Smooth muscle cell (in vitro differentiated cells): Measurements from ENCODE around the gene THTPA. TPM values are rescaled to one million over a fixed set of nuclear protein-coding genes. Genes with fewer than 3 reads are reported as not detected.

Experiments used
- DNase-seq: peaks from one replicate; lab custom pipeline; 2025; ENCODE audit not compliant: unreplicated experiment; lab: John Stamatoyannopoulos, UW
- H2AFZ ChIP-seq: fragments of 200-600 bp; sonication (generic); 2 replicates; pipeline ENCODE4 v1.6.0; 2016; ENCODE audit warnings: antibody characterized with exemption, low read depth, mild to moderate bottlenecking
- H3F3A ChIP-seq: fragments of 200-600 bp; sonication (generic); 2 replicates; pipeline ENCODE4 v1.6.0; 2017; ENCODE audit warnings: antibody characterized with exemption, low read depth
- H3K27ac ChIP-seq: fragments of 200-600 bp; sonication (generic); 2 replicates; pipeline ENCODE4 v1.5.1; 2016; ENCODE audit warnings: low read depth, mild to moderate bottlenecking
- H3K27me3 ChIP-seq: fragments of 200-600 bp; sonication (generic); 2 replicates; pipeline ENCODE4 v1.6.1; 2016; ENCODE audit warnings: low read depth, mild to moderate bottlenecking
- H3K36me3 ChIP-seq: fragments of 200-600 bp; sonication (generic); 2 replicates; pipeline ENCODE4 v1.5.1; 2016; ENCODE audit warnings: low read depth
- H3K4me1 ChIP-seq: fragments of 200-600 bp; sonication (generic); 2 replicates; pipeline ENCODE4 v1.5.1; 2016; ENCODE audit warnings: low read depth
- H3K4me2 ChIP-seq: fragments of 200-600 bp; sonication (generic); 2 replicates; pipeline ENCODE4 v1.6.0; 2016; ENCODE audit warnings: mild to moderate bottlenecking
- H3K4me3 ChIP-seq: fragments of 200-600 bp; sonication (generic); 2 replicates; pipeline ENCODE4 v1.5.1; 2016; ENCODE audit warnings: mild to moderate bottlenecking
- H3K79me2 ChIP-seq: fragments of 200-600 bp; sonication (generic); 2 replicates; pipeline ENCODE4 v1.6.0; 2016; ENCODE audit warnings: low read depth, mild to moderate bottlenecking
- H3K9ac ChIP-seq: fragments of 200-600 bp; sonication (generic); 2 replicates; pipeline ENCODE4 v1.6.0; 2016; ENCODE audit warnings: low read depth
- H3K9me3 ChIP-seq: fragments of 200-600 bp; sonication (generic); replicated peaks from 2 replicates; pipeline ENCODE4 v1.5.1; 2016; ENCODE audit warnings: low read depth
- H4K20me1 ChIP-seq: fragments of 200-600 bp; sonication (generic); 2 replicates; pipeline ENCODE4 v1.6.0; 2016; ENCODE audit warnings: low read depth
- WGBS: methylation state at CpG from one replicate; pipeline ENCODE4 v1.1.7; 2016; ENCODE audit warnings: low lambda C conversion rate; 5-methylcytosine and 5-hydroxymethylcytosine counted together
- polyA plus RNA-seq: library from polyadenylated mRNA; unstranded; fragments of >200 nt; fragmentation: Nextera tagmentation; extraction: Ambion mirVana; gene quantifications from 2 replicates; pipeline ENCODE4 v1.2.1, GENCODE V29; 2016
- total RNA-seq: library from RNA; depleted of rRNA; stranded (reverse); fragments of >200 nt; gene quantifications from 2 replicates; pipeline ENCODE4 v1.2.3, GENCODE V29; 2014
- TF ChIP-seq, protein P1 (sequence below): fragments of 200-600 bp; sonication (generic); IDR thresholded peaks from 2 replicates; pipeline ENCODE4 v1.5.1; 2017; ENCODE audit warnings: borderline replicate concordance, mild to moderate bottlenecking, antibody characterized with exemption; ENCODE audit not compliant: insufficient read depth, poor library complexity, severe bottlenecking

Gene THTPA
- total and polyA plus RNA-seq, 2 experiments from 2014 or later: 5.7 to 6.1 TPM

- Histone ChIP-seq H3K4me2 (no peak overlapping the region), H3K36me3 (no peaks in the 10 kb centered on the region), H4K20me1 (no peaks in the 10 kb centered on the region), H3K27me3 (no peaks in the 10 kb centered on the region), H3K79me2 (no peaks in the 10 kb centered on the region), H3K27ac (no peak overlapping the region), H2AFZ (no peak overlapping the region), H3K9me3 (no peaks in the 10 kb centered on the region), H3K4me1 (no peaks in the 10 kb centered on the region), H3K4me3 (no peak overlapping the region), H3F3A (no peaks in the 10 kb centered on the region), H3K9ac (no peak overlapping the region)
- TF ChIP-seq, protein P1, sequence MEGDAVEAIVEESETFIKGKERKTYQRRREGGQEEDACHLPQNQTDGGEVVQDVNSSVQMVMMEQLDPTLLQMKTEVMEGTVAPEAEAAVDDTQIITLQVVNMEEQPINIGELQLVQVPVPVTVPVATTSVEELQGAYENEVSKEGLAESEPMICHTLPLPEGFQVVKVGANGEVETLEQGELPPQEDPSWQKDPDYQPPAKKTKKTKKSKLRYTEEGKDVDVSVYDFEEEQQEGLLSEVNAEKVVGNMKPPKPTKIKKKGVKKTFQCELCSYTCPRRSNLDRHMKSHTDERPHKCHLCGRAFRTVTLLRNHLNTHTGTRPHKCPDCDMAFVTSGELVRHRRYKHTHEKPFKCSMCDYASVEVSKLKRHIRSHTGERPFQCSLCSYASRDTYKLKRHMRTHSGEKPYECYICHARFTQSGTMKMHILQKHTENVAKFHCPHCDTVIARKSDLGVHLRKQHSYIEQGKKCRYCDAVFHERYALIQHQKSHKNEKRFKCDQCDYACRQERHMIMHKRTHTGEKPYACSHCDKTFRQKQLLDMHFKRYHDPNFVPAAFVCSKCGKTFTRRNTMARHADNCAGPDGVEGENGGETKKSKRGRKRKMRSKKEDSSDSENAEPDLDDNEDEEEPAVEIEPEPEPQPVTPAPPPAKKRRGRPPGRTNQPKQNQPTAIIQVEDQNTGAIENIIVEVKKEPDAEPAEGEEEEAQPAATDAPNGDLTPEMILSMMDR: no peak
- WGBS: 97% methylated on average over 3 of the region's 3 CpGs
- DNase-seq: no peak
These were observed 27.1 kb upstream of the THTPA start for GRCh38 chr14:23529016-23529415.

GRCh38 chr14:23530375-23531055, 25.6 kb upstream of the THTPA start:
- no peak overlapping the region for H3K4me2 ChIP-seq
- no peak overlapping the region for H3K27ac ChIP-seq
- H3K9ac ChIP-seq: no peak overlapping the region
- H3K4me1 ChIP-seq: no peaks in the 10 kb centered on the region
- no peaks in the 10 kb centered on the region for H3K9me3 ChIP-seq
- 91% methylated on average over 10 of the region's 10 CpGs for WGBS
- H4K20me1 ChIP-seq: no peaks in the 10 kb centered on the region
- H3K4me3 ChIP-seq: no peak overlapping the region
- no peak for DNase-seq
- H3K79me2 ChIP-seq: no peaks in the 10 kb centered on the region
- H2AFZ ChIP-seq: no peak overlapping the region
- no peaks in the 10 kb centered on the region for H3K36me3 ChIP-seq
- TF ChIP-seq, protein P1: no peak
- no peaks in the 10 kb centered on the region for H3F3A ChIP-seq
- no peaks in the 10 kb centered on the region for H3K27me3 ChIP-seq

DNA sequence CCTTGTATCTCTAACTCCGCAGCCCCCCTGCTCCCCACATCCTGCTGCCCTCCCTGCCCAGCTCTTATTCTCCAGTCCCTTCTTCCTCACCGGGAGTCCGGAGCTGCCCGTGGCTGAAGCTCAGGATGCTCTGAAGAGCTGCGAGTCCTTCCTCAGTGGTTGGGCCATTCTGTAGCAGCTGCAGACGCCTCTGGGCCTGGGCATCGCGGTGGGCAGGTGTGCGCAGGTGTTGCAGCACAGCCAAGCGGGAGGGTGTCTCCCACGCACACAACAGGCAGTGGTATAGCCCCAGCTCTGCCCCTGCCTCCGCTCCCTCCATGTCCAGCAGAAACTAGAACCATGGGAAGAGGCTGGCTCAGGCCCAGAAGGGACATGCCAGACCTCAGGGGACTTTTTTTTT, 24.7 kb upstream of the THTPA start:
- Histone ChIP-seq H3K4me1 (no peaks in the 10 kb centered on the region), H3K4me3 (no peak overlapping the region), H3K27ac (no peak overlapping the region), H3K27me3 (no peaks in the 10 kb centered on the region), H3K36me3 (no peaks in the 10 kb centered on the region), H3K9me3 (no peaks in the 10 kb centered on the region), H4K20me1 (no peaks in the 10 kb centered on the region), H3K9ac (no peak overlapping the region), H3K4me2 (no peak overlapping the region), H3F3A (no peaks in the 10 kb centered on the region), H2AFZ (no peak overlapping the region), H3K79me2 (no peaks in the 10 kb centered on the region)
- DNase-seq: no peak
- 98% methylated on average over 12 of the region's 12 CpGs for WGBS
- TF ChIP-seq, protein P1: no peak

DNA sequence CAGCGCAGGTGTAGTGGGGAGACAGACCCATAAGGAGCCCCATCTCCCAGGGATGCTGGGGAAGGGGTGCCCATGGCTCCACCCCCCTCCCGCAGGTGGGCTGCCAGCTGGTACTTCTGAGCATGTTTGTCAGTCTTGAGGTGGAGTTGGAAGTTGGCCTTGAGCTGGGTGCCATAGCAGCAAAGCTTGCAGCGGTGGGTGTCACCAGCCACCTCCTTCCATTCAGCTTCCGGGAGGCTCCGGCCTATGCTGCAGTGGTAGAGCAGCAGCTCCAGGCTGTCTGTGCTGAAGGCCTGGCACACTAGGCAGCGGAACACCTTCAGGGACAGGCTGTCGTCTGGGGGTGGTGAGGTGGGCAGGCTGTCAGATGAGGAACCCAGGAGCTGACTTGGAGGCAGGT, 23.4 kb upstream of the THTPA start:
- H3K36me3 ChIP-seq: no peaks in the 10 kb centered on the region
- TF ChIP-seq, protein P1: no peak

More for the DNA sequence above, 23.4 kb upstream of the THTPA start:
- no peak overlapping the region for H3K4me3 ChIP-seq
- WGBS: 99% methylated on average over 7 of the region's 7 CpGs
- H2AFZ ChIP-seq: no peak overlapping the region
- no peak for DNase-seq
- peaks cover 2% of the 10 kb centered on the region for H3F3A ChIP-seq
- H3K9ac ChIP-seq: no peak overlapping the region
- H3K27ac ChIP-seq: no peak overlapping the region
- H3K4me1 ChIP-seq: peaks cover 4% of the 10 kb centered on the region
- H4K20me1 ChIP-seq: no peaks in the 10 kb centered on the region
- H3K9me3 ChIP-seq: no peaks in the 10 kb centered on the region
- H3K4me2 ChIP-seq: no peak overlapping the region
- no peaks in the 10 kb centered on the region for H3K27me3 ChIP-seq
- no peaks in the 10 kb centered on the region for H3K79me2 ChIP-seq
